GM11168 (cell line): Measurements from ENCODE around the gene ARR3.
"Not testable (repeated sequence)": the region's sequence is repeated elsewhere in the genome, so short reads cannot be mapped to it uniquely, and the experiment has no call there.

Experiments
- in situ Hi-C: fragments of 300-500 bp; cut with MboI; formaldehyde crosslinking; loops from one replicate; pipeline ENCODE4 v1.12.0; 2022; ENCODE audit warnings: low sequenced_read_pairs; ENCODE audit not compliant: unreplicated experiment

The ARR3 gene

DNA sequence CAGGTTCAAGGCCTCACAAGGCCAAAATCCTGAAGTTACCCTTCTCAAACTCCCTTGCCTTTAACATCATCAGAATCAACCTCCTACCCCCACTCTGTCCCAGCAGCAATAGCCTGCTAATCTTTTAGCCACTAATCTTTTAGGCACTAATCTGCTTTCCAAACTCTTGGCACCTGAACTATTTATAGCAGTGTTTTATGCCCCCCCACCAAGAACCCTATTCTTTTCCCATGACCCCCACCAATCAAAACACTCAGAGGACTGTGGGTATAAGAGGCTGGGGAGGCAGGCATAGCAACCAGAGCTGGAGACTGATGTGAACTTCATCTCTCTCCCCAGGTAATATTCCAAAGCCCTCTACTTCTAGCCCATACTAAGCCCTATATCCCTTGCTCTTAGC, at the start of gene ARR3:
ARR3 (plus strand) TSS at position 301 of the 400 bp plus-strand sequence. CDS start 1,052 bp downstream, outside the sequence.
- in situ Hi-C loops, result no loop called here

DNA sequence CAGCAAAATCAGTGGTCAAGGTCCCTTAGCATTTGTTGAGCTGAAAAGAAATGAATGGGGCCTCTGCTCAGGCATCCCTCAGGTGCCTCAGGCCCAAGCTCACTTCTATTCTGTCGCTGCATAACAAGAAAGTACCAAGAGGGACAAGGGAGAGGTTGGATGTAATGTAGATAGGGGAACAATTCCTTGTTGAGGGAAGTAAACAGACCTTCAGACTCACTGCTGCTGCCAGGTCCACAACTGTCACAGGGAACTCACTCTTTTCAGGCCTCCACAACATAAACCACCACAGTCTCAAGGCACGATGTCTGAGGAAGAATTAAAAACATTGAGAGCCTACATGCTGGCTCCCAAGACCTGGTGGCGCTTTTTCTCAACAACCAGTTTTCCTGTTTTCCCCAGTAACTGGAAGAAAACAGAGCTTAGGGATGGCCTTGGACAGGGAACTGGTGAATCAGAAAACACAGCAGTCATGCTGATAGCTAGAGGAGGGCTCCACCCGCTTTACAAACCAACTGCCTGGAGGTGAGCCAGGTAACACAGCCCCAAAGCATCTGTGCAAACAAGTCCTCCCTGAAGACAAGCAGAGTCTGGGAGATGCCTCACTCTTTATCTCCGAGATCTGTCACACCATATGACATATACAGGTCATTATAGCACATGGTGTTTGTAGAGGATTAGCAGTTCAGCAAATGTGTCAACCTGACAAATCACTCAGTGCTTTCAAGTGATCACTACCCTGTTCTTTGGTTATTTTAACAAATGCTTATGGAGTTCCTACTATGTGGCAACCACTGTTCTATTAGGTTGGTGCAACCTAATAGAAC, 48.0 kb upstream of the ARR3 start:
- in situ Hi-C loops, result no loop called here

DNA sequence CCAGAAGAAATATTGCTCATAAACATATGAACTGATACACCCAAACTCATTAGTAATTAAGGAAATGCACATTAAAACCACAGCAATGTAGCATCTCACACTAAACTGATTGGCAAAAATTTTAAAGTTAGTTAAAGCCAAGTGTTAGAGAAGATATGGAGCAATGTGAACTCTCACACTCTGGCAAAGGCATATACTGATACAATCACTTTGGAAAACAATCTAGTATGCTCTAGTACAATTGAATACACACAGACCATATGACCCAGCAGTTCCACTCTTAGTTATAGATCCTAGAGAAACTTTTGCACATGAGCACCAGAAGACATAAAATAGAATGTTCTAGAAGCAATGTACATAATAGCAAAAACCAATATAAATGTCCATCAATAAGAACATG, 42.1 kb upstream of the ARR3 start:
- in situ Hi-C loops, result no loop called here

DNA sequence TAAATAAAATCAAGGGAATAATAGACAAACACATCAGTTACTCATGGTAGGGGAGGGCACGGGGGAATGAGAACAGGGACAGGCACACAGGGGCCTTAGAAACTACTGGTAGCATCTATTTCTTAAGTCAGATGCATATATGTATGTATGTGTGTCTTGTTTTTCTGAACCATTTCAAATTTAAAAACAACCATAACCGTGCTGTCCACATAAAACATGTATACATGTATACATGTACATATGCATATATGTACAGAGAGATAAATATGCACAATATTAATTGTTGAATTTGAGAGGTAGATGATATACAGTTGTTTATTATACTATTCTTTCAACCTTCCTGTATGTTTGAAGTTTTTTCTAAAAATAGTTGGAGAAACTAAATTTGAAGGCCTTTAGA, 41.4 kb upstream of the ARR3 start:
- in situ Hi-C loops, result no loop called here

DNA sequence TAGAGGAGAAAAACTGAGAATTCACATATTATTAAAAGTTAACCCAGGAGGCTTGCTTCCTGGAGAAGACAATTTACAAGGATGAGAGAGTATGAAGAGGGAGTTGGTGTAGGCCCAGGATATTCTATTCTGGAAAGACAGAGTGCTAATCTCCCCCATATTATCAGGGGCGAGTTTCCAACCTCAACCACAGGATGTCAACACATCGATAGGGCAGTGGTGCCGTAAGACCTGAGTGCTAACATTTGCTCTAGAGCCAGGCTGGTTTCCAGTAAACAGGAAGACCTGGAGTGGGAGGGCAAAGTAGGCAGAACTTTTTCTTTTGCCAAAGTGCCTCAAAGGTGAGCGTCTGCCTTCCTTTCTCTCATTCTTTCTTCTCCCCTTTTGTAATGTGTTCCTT, 36.5 kb upstream of the ARR3 start:
- in situ Hi-C loops, result no loop called here

DNA sequence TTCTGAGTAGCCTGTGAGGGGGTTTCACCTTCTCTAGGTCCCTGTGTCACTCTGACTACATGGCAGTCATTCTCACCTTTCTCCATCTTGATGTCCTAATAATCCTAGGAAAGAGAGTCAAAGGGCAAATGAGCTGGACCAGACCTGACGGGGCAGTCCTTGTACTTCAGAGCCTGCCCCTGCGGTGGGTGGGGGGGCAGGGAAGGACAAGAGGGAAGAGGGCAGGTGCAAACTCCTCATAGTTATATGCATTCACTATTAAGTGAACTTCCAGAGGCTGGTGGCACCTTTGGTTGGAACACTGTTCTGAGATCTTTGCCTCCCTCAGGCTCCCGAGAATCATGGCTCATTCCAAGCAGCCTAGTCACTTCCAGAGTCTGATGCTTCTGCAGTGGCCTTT, 33.8 kb upstream of the ARR3 start, which contains the start of gene AWAT1:
AWAT1 (plus strand) TSS at position 301 of the 400 bp plus-strand sequence; CDS start at position 342, 41 bp downstream.
- in situ Hi-C loops, result no loop called here

DNA sequence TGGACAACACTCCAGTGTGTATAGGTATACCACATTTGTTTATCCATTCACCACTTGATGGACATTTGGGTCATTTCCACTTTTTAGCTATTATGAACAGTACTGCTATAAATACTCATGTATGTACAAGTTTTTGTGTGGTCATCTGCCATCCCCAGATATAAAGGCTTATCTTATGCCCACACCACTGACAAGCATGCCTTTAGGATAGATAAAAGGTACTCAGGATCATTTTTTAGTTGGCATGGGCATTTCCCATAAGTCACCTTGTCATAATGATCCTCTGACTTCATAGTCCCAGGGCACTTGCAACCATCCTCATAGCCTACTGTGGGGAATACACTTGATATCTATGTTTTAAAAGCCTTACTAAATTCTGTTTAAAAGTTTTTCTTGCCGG, 27.4 kb upstream of the ARR3 start:
- in situ Hi-C loops, result no loop called here

DNA sequence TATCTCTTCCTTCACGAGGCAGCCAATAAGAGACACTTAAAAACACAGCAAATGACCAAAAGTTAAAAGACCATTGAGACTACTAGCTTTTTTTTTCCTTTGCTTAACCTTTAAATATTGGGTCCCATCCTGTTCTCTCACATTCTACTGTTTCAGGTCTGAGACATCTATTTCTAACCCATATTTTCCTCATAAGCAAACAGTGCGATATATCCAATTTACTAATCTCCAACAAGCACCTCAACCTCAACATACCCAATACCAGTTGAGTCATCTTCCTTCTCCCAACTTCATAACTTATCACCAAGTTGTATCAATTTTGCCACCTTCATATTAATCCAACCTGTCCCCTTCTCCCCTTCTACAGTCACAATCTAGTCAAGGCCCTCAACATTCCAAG, 26.6 kb upstream of the ARR3 start:
- in situ Hi-C loops, result no loop called here

DNA sequence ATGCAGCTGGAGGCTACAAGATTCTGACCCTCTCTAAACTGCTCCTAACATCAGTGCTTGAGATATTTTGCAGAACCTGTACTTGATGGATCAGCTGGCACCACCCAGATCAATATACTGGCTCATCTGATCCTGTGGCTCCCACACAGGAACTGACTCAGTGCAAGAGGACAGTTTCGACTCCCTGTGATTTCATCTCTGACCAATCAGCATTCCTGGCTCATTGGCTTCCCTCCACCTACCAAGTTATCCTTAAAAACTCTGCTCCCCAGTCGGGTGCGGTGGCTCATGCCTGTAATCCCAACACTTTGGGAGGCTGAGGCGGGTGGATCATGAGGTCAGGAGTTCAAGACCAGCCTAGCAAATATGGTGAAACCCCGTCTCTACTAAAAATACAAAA, 24.5 kb upstream of the ARR3 start:
- in situ Hi-C loops, result not testable (repeated sequence)

DNA sequence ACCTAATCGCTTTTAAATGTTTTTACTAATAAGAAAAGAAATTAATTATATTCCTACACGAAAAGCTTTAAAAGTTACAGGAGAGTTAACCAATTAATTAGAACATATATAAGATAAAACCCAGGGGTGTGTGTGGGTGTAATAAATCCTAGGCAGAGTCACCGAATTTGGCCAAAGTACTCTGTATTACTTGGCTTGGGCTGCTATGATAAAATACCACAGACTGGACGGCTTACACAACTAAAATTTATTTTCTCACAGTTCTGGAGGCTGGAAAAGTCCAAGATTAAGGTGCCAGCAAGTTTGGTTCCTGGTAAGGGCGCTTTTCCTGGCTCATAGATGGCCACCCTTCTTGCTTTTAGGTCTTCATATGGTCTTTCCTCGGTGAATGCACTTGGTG, 23.3 kb upstream of the ARR3 start:
- in situ Hi-C loops, result no loop called here

DNA sequence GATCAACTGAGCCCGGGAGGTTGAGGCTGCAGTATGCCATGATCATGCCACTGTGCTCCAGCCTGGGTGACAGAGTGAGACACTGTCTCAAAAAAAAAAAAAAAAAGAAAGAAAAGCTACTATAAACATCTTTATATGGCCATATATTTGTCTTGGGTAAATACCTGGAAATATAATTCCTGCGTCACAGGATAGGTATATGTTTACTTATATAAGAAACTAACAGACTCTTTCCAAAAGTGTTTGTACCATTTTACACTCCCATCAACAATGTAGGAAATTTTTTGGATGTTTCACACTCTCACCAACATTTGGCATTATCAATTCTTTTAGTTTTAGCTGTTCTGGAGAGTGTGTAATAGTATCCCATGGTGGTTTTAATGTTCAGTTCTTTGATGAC, 20.9 kb upstream of the ARR3 start:
- in situ Hi-C loops, result no loop called here

DNA sequence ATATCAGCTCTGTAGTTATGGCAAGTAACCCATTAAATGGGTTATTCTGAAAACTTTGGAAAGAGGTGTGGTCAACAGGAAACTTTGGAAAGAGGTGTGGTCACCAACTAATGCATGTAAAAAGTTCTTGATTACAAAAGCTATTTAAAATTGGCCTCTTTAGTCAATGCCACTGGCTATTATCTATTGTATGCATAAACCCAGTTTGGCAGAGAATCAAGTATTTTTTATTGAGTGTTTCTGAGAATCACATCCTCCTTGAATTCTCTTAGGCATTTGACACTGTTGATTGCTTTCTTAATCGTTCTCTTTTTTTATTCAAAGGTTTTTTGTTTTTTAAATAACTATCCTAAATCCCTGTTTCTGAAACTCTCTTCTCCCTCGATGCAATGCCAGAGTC, 15.6 kb upstream of the ARR3 start:
- in situ Hi-C loops, result no loop called here

DNA sequence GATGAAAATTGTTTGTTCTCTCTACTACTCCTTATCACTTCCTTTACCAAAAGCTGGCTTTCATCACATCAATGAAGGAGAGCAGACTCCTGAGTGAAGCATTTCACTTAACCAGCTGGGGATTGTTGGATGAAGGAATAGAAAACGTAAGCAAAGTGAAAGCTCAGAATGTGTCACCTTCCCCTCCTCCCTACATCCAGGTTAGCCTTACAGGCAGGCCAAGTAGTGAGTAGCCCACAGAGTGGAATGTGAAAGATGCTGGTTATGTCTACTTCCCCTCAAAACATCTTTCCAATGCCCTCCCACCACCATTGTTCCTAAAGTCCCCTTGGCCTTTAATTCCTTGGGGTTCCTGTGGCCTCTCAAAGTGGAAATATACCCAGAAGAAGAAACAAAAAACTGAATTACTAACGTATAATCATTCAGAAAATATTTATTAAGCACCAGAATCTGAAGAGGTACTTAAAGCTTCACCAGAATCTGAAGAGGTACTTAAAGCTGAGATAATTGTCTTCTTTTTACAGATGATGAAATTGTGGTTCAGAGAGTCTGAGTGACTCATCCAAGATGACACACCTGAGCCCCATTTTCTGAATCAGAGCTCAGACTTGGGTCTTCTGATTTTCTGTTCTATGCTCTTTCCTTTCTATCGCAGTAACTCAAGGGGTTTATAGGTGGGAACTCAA, 14.6 kb upstream of the ARR3 start:
- in situ Hi-C loops, result no loop called here

DNA sequence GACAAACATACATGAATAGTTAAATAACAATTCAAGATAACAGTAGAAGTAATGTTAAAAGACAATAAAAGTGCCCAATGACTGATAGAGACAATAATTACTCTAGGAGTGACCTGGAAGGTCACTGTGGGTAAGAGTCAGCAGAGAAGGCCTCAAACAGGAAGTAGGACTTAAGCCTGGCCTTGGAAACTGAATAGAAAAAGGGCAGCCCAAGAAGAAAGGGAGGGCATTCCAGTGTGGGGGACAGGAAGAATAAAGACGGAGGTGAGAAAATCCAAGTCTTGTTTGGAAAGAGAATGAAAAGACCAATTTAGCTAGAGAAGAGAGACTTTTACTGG, 14.1 kb upstream of the ARR3 start:
- in situ Hi-C loops, result no loop called here

DNA sequence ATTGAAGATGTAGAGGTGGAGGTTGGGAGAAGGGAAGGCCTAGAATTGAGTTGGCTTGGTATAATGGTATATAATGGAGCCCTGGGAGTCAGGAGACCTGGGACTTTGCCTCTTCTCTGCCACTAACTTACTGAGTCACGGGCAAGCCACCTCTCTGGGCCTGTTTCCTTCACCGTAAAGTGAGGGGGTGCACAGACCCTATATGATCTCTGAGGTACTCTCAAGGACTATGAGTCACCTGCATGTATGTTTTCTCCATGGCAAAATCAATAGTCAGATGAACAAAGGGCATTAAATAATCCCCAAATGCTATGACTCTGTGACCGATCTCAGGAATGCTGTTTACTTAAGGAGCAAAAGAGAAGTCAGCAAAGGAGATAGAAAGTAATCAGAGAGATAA, 13.2 kb upstream of the ARR3 start:
- in situ Hi-C loops, result no loop called here

DNA sequence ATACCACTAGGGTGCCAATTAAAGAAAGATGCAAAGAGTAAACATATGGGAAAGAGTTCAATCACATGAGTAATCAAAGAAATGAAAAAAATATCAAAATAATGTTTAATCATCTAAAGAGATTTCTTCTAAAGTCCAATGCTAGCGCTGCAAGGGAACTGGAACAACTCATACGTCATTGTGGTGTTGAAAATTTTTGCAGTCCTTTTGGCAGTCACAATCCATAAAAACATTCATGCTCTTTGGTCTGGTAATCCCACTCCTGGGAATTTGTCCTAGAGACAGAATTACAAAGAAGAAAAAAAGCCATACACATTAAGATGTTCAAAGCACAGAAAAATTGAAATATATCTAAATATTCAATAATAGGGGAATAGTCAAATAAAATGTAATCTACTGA, 12.7 kb upstream of the ARR3 start:
- in situ Hi-C loops, result no loop called here

DNA sequence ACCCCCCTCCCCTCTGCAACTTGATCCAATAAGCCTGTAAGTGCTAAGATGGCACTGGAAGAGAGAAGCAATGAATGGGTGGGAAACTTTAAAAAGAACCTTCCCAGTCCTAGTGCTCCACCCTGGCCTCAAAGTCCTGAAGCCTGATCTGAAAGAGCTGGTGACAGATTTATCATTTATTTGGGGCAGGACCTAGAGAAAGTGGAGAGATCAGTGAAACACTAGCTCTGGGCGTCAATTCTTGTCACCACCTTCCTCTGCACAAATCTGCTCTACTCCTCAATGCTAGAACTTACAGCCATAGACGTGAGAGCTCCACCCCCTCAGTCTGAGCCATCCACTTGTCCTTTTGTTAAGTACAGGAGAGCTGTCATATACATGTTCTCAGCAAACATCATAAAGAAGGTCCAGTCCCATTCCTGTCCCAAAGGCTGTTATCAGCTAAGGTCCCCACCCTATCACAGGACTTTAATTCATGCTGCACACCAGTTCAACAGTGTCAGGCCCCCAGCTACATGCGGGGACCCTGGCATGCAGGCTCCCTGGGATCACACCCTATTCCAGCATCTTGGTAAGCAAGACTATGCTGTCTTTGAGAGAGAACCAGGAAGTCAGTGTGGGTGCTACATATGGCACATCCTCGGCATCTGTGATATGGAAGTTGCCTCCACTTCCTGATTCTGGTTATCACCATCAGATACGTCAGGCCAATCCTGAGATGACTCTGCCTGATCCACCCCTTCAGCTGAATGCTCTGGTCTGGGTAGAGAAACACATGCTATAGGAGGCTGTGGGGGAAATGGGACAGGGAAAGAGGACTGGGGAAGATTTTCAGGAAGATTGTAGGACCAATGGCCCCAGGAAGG, 10.5 kb upstream of the ARR3 start:
- in situ Hi-C loops, result no loop called here

DNA sequence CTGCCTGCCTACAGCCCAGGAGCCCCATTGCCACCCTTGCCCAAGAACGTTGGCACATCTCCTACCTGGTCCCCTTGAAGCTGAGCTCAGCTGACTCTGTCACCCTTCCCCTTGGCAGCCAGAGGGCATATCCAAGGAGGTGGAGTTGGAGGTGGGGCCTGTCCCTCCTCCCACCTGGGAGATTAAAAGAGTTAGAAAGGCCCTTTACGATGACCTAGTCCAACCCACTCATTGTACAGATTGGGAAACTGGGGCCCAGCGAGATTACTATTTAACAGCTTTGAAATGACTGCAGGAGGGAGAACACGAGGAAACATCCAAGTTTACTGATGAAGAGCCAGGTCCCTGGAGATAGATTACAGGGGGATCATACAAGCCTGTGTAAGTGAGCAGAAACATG, 8.0 kb upstream of the ARR3 start, which contains the start of gene P2RY4:
P2RY4 (minus strand) TSS at position 101 of the 400 bp plus-strand sequence. CDS start 580 bp downstream, outside the sequence.
- in situ Hi-C loops, result no loop called here

DNA sequence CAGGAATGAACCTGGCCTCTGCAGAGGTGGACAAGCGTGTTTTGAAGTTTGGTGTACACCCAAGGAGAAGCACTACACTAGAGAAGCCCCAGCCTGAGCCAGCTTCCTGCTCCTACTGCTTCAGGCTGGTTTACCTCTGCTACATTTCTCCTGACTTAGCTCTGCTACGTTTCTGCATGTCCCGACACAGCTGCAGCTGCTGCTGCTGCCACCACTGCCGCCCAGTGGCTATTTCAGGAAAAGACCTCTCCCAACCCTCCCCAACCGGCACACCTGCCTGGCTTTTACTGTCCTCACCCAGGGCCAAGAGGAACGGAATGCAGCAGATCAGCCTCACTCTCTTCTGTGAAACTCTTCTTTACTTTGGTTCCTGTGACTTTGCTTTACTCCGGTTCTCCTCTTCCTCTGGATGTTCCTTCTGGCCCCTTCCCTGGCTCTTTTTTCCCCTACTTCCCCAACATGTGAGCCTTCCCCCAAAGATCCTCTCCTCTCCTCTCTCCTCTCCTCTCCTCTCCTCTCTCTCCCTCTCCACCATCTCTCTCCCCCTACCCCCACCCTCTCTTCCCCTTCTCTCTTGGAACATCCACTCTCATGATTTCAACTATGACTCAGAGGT, 5.1 kb upstream of the ARR3 start:
- in situ Hi-C loops, result no loop called here

DNA sequence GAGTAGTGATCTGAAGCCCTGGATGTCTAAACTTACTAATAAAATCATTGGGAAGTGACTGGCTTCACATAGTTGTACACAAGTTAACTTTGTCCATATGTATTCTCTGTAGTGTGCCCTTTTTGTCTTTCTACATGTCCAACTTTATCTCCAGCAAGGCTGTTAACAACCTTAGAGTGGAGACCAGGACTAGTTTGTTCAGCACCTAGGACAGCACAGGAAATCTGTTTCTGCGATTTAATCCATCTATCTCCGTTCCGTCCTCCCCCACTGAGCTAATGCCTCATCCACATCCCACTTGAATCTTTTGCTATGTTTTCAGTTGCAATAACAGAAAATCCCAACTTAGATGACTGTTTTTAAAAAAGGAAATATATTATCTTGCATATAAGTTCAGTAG, 3.4 kb upstream of the ARR3 start:
- in situ Hi-C loops, result no loop called here
